ENCODE results near the gene FAM161A. TPM values are rescaled to one million over a fixed set of nuclear protein-coding genes. Genes with fewer than 3 reads are reported as not detected.
A peak's percentile ranks its signal among the peaks of the same experiment; 100 is the strongest.
"Not testable (repeated sequence)": the region's sequence is repeated elsewhere in the genome, so short reads cannot be mapped to it uniquely, and the experiment has no call there.

The FAM161A gene
- total RNA-seq, 1 donor from 2014 or later = 2.5 TPM

DNA sequence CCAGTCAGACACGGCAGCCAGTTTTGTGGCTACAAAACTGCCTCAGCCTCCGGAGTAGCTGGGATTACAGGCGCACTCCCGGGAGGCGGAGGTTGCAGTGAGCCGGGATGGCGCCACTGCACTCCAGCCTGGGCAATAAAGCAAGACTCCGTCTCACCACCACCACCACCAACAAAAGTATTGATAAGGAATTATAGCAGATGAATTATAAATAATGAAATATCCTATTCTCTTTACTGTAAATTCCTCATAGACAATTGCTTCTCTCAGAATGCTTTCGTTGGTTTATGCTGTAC lies 1.4 kb upstream of the FAM161A start:
- Mint-ChIP-seq H3K27ac (peak overlapping the region; percentile 95), H3K4me1 (peaks cover 19% of the 10 kb centered on the region), H3K27me3 (no peaks in the 10 kb centered on the region), H3K36me3 (ENCODE audit: low read depth) (peaks cover 12% of the 10 kb centered on the region), H3K9me3 (no peaks in the 10 kb centered on the region), H3K4me3 (peak overlapping the region; percentile 94)
- TF ChIP-seq, protein P1, sequence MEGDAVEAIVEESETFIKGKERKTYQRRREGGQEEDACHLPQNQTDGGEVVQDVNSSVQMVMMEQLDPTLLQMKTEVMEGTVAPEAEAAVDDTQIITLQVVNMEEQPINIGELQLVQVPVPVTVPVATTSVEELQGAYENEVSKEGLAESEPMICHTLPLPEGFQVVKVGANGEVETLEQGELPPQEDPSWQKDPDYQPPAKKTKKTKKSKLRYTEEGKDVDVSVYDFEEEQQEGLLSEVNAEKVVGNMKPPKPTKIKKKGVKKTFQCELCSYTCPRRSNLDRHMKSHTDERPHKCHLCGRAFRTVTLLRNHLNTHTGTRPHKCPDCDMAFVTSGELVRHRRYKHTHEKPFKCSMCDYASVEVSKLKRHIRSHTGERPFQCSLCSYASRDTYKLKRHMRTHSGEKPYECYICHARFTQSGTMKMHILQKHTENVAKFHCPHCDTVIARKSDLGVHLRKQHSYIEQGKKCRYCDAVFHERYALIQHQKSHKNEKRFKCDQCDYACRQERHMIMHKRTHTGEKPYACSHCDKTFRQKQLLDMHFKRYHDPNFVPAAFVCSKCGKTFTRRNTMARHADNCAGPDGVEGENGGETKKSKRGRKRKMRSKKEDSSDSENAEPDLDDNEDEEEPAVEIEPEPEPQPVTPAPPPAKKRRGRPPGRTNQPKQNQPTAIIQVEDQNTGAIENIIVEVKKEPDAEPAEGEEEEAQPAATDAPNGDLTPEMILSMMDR (IDR thresholded peaks at IDR 0.05) = no peak
- ChIA-PET CTCF (no interaction called here), POLR2A (interaction anchor here (1.3 to 2.9 kb wide), 2 partner anchors 32 to 317 kb away, joined by 3 to 16 read pairs; partner anchors contain the start of gene XPO1)
- DNase-seq = peak; percentile 17
- ATAC-seq (ENCODE audit: low read depth) = no peak
- intact Hi-C loops (cut with micrococcal nuclease) = loop anchor here (2.0 to 10.0 kb wide), 2 partner anchors 850 to 1098 kb away; partner anchors contain the start of genes EHBP1 and PAPOLG

GRCh38 chr2:61854564-61855317 lies 881 bp upstream of the FAM161A start:
- Mint-ChIP-seq H3K4me1 (peaks cover 19% of the 10 kb centered on the region), H3K27ac (peak overlapping the region; percentile 95), H3K4me3 (peak overlapping the region; percentile 94), H3K27me3 (no peaks in the 10 kb centered on the region), H3K36me3 (ENCODE audit: low read depth) (peaks cover 12% of the 10 kb centered on the region), H3K9me3 (no peaks in the 10 kb centered on the region)
- TF ChIP-seq, protein P1 (IDR thresholded peaks at IDR 0.05) = no peak
- ChIA-PET CTCF (no interaction called here), POLR2A (interaction anchor here (0.7 to 2.9 kb wide), 5 partner anchors 11 to 677 kb away, joined by 3 to 16 read pairs (median 3); partner anchors contain the start of gene XPO1)
- intact Hi-C loops (cut with micrococcal nuclease) = loop anchor here (1.0 to 10.0 kb wide), 8 partner anchors 34 to 1734 kb away; partner anchors contain the start of genes B3GNT2, CCT4, EHBP1 and MDH1
- DNase-seq (peak; percentile 69), ATAC-seq (ENCODE audit: low read depth) (peak; percentile 86)

DNA sequence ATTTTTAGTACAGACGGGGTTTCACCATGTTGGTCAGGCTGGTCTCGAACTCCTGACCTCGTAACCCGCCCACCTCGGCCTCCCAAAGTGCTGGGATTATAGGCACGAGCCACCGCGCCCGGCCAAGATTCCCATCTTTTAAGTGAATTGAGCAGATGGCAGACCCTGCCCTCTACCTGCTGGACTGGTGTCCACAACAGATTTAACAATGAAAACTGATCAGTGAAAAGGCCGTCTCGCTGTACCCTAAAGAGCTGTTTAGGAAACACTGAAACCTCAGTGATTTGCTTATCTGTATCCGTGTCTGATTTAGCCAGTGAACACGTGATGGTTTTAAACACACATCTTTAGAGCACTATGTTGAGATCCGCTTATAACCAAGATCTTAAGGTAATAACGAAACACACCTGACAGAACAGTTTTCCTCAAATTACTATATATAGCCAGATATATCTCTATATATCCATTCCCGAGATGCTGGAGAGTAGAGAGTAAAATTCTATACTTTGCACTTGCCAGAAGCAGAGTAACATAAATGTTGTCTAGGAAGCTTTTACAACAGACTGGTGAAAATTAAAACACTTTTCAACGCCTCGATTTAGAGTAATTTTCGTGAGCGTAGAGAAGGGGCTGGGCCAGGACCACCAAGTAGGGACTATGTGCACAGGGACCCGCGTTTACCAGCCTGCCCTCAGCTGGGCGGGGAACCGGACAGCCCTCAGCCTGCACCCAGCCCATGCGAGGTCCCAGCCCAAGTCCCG lies 594 bp downstream of the FAM161A start:
- ChIA-PET POLR2A (interaction anchor here (0.6 to 2.9 kb wide), 8 partner anchors 16 to 1627 kb away, joined by 3 to 16 read pairs (median 5); partner anchors contain the start of genes B3GNT2, CCT4 and XPO1), CTCF (interaction anchor here (1.2 kb wide), 1 partner anchor 158 kb away, joined by 3 read pairs; no protein-coding TSS in a partner anchor)
- peaks cover 12% of the 10 kb centered on the region for H3K36me3 Mint-ChIP-seq (ENCODE audit: low read depth)
- DNase-seq (no peak), ATAC-seq (ENCODE audit: low read depth) (peak; percentile 58)
- H3K4me1 Mint-ChIP-seq = peaks cover 19% of the 10 kb centered on the region
- intact Hi-C loops (cut with micrococcal nuclease) = loop anchor here (10.0 kb wide), 1 partner anchor 852 kb away; the partner anchor contains the start of gene EHBP1
- peak overlapping the region; percentile 94 for H3K4me3 Mint-ChIP-seq
- TF ChIP-seq, protein P1 (IDR thresholded peaks at IDR 0.05) = no peak
- H3K27me3 Mint-ChIP-seq = no peaks in the 10 kb centered on the region
- no peaks in the 10 kb centered on the region for H3K9me3 Mint-ChIP-seq
- peak overlapping the region; percentile 95 for H3K27ac Mint-ChIP-seq

DNA sequence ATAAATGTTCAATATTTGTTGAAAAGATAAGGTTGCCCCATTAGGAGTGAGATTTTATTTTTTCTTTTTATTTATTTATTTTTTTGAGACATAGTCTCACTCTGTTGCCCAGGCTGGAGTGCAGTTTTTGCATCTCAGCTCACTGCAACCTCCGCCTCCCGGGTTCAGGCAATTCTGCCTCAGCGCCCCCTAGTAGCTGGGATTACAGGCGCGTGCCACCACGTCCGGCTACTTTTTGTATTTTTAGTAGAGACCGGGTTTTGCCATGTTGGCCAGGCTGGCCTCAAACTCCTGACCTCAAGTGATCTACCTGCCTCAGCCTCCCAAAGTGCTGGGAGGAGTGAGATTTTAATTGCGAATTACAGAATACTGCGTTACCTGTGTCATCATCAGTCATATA lies 2.6 kb downstream of the FAM161A start:
- H3K36me3 Mint-ChIP-seq (ENCODE audit: low read depth) = peaks cover 12% of the 10 kb centered on the region
- H3K4me1 Mint-ChIP-seq = peaks cover 19% of the 10 kb centered on the region
- ATAC-seq (ENCODE audit: low read depth); H3K27ac Mint-ChIP-seq; H3K9me3 Mint-ChIP-seq; DNase-seq; H3K27me3 Mint-ChIP-seq; H3K4me3 Mint-ChIP-seq; CTCF ChIA-PET: not testable (repeated sequence)
- POLR2A ChIA-PET = interaction anchor here (1.4 kb wide), 1 partner anchor 313 kb away, joined by 4 read pairs; the partner anchor contains the start of gene XPO1
- intact Hi-C loops (cut with micrococcal nuclease) = loop anchor here (10.0 kb wide), 1 partner anchor 854 kb away; the partner anchor contains the start of gene EHBP1

GRCh38 chr2:61845320-61845719 lies 8.5 kb downstream of the FAM161A start:
- Mint-ChIP-seq H3K9me3 (no peaks in the 10 kb centered on the region), H3K27ac (no peak overlapping the region), H3K4me1 (no peaks in the 10 kb centered on the region), H3K4me3 (no peak overlapping the region), H3K36me3 (ENCODE audit: low read depth) (no peaks in the 10 kb centered on the region), H3K27me3 (no peaks in the 10 kb centered on the region)
- no peak for ATAC-seq (ENCODE audit: low read depth)
- DNase-seq = no peak
- TF ChIP-seq, protein P1 (IDR thresholded peaks at IDR 0.05) = no peak
- intact Hi-C loops (cut with micrococcal nuclease) = no loop called here
- CTCF ChIA-PET = interaction anchor here (0.7 kb wide), 1 partner anchor 206 kb away, joined by 3 read pairs; no protein-coding TSS in a partner anchor
- POLR2A ChIA-PET = interaction anchor here (0.5 kb wide), 1 partner anchor 35 kb away, joined by 3 read pairs; no protein-coding TSS in a partner anchor
